OCI-LY1 (cell line): Measurements from ENCODE around the gene PDLIM5.
"Not testable (repeated sequence)": the region's sequence is repeated elsewhere in the genome, so short reads cannot be mapped to it uniquely, and the experiment has no call there.

Experiments
- H2AFZ ChIP-seq: fragments of 200-600 bp; sonication (generic), shearing (Covaris generic); 2 replicates; pipeline ENCODE4 v1.6.0; 2014; ENCODE audit warnings: antibody characterized with exemption, mild to moderate bottlenecking, low read length
- H3F3A ChIP-seq: fragments of 200-600 bp; sonication (generic), shearing (Covaris generic); 2 replicates; pipeline ENCODE4 v1.6.0; 2014; ENCODE audit warnings: mild to moderate bottlenecking, antibody characterized with exemption, low read length, moderate library complexity; ENCODE audit not compliant: insufficient read depth
- H3K27ac ChIP-seq: fragments of 200-600 bp; sonication (generic); 2 replicates; pipeline ENCODE4 v1.5.1; 2014; ENCODE audit warnings: low read length, mixed run types, mild to moderate bottlenecking, low read depth; ENCODE audit not compliant: poor library complexity, severe bottlenecking
- H3K27me3 ChIP-seq: fragments of 200-600 bp; sonication (generic); 2 replicates; pipeline ENCODE4 v1.6.0; 2014; ENCODE audit warnings: antibody characterized with exemption, mild to moderate bottlenecking, low read length, moderate library complexity; ENCODE audit not compliant: insufficient read depth
- H3K36me3 ChIP-seq: fragments of 200-600 bp; sonication (generic); 2 replicates; pipeline ENCODE4 v1.6.1; 2014; ENCODE audit warnings: mild to moderate bottlenecking, antibody characterized with exemption, low read length, moderate library complexity, mixed read lengths; ENCODE audit not compliant: insufficient read depth
- H3K4me1 ChIP-seq: fragments of 200-600 bp; sonication (generic); 2 replicates; pipeline ENCODE4 v1.5.1; 2014; ENCODE audit warnings: mild to moderate bottlenecking, low read length, moderate library complexity; ENCODE audit not compliant: insufficient read depth, severe bottlenecking
- H3K4me2 ChIP-seq: fragments of 200-600 bp; sonication (generic), shearing (Covaris generic); 2 replicates; pipeline ENCODE4 v1.6.1; 2014; ENCODE audit warnings: low read length
- H3K4me3 ChIP-seq: fragments of 200-600 bp; sonication (generic); 2 replicates; pipeline ENCODE4 v1.5.1; 2014; ENCODE audit warnings: low read length, low read depth, mild to moderate bottlenecking, mixed read lengths; ENCODE audit not compliant: poor library complexity, severe bottlenecking
- H3K79me2 ChIP-seq: fragments of 200-600 bp; shearing (Covaris generic); 2 replicates; pipeline ENCODE4 v1.6.1; 2016; ENCODE audit warnings: mixed run types, low read length, mixed read lengths; ENCODE audit not compliant: insufficient read depth
- H3K9ac ChIP-seq: fragments of 200-600 bp; sonication (generic), shearing (Covaris generic); 2 replicates; pipeline ENCODE4 v1.6.1; 2014; ENCODE audit warnings: mild to moderate bottlenecking, low read length, mixed read lengths
- H3K9me2 ChIP-seq: fragments of 200-600 bp; sonication (generic), shearing (Covaris generic); 2 replicates; pipeline ENCODE4 v1.6.1; 2014; ENCODE audit warnings: low read depth, mild to moderate bottlenecking, low read length, mixed read lengths
- H3K9me3 ChIP-seq: fragments of 200-600 bp; shearing (Covaris generic); 2 replicates; pipeline ENCODE4 v1.6.1; 2014; ENCODE audit warnings: low read length, mixed read lengths
- H4K20me1 ChIP-seq: fragments of 200-600 bp; sonication (generic), shearing (Covaris generic); 2 replicates; pipeline ENCODE4 v1.6.0; 2016; ENCODE audit warnings: mild to moderate bottlenecking, low read length; ENCODE audit not compliant: insufficient read depth
- CTCF ChIP-seq: fragments of 200-600 bp; sonication (generic), shearing (Covaris generic); IDR thresholded peaks from 2 replicates; pipeline ENCODE4 v1.5.1; 2017; ENCODE audit warnings: mild to moderate bottlenecking, antibody characterized with exemption, low read length, moderate library complexity, mixed read lengths
- EZH2 ChIP-seq: fragments of 200-600 bp; sonication (generic), shearing (Covaris generic); IDR thresholded peaks from 2 replicates; pipeline ENCODE4 v1.8.0; 2017; ENCODE audit warnings: borderline replicate concordance, mixed run types, mild to moderate bottlenecking, antibody characterized with exemption, low read length, moderate library complexity, mixed read lengths

PDLIM5 gene

DNA sequence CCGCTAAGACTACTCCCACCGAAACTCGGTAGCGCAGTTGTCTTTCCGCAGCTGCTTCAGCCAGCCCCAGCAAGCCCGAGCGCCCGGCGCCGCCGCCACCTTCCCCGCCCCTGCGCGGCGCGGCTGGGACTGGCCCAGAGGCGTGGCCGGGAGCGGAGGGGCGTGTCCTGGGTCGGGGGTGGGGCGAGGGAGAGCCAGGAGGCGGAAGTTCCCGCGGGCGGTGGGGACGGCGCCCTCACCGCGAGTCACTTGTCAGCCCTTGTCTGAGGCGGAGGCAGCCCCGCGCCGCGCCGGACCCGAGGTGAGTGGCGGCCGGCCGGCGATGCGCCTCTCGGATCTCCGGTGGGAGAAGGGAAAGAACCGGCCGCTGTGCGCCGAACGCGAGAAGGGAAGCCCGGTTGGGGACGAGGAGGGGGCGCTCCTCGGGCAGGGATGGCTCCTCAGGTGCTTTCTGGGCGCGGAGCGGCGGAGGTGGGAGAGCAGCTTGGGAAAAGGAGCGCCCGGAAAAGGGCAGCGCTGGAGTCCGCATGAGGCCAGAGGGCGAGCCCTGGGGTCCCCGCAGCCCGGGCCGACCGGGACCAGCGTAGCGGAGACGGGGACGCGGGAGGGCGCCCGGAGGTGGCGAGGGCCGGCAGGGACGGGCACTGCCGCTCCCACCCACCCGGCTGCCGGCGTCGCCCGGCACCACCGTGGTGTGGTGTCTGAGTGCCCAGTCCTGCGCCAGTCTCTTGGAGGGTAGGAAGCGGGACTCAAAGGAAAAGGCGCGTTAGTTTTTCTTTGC lies at the start of gene PDLIM5:
TSS of gene PDLIM5 (plus strand) at position 248 of the 781 bp plus-strand sequence. CDS start 3,347 bp downstream, outside the sequence.
- TF ChIP-seq CTCF (peak; percentile 21), EZH2 (no peak)
- H4K20me1 ChIP-seq, result no peaks in the 10 kb centered on the region
- no peaks in the 10 kb centered on the region for H3K9me3 ChIP-seq
- H3K4me1 ChIP-seq, result peaks cover 24% of the 10 kb centered on the region
- no peaks in the 10 kb centered on the region for H3F3A ChIP-seq
- H3K27ac ChIP-seq, result no peak within 1 kb of the TSS
- peak within 1 kb of the TSS; percentile 91 for H2AFZ ChIP-seq
- peak within 1 kb of the TSS; percentile 76 for H3K4me2 ChIP-seq
- peak within 1 kb of the TSS; percentile 77 for H3K9ac ChIP-seq
- H3K79me2 ChIP-seq, result no peaks in the 10 kb centered on the region
- H3K36me3 ChIP-seq, result peaks cover 11% of the 10 kb centered on the region; the same call in 1 of the 2 replicates
- H3K4me3 ChIP-seq, result peak within 1 kb of the TSS; percentile 83
- no peaks in the 10 kb centered on the region for H3K27me3 ChIP-seq
- H3K9me2 ChIP-seq, result no peaks in the 10 kb centered on the region

GRCh38 chr4:94402439-94402838 lies 49.3 kb upstream of the PDLIM5 start:
- H3K27me3 ChIP-seq, H3K4me2 ChIP-seq, H2AFZ ChIP-seq, H3K9me2 ChIP-seq, H3K9ac ChIP-seq, H3K27ac ChIP-seq, H3K9me3 ChIP-seq, H3K36me3 ChIP-seq, H4K20me1 ChIP-seq, H3K4me3 ChIP-seq, H3K79me2 ChIP-seq, H3F3A ChIP-seq, H3K4me1 ChIP-seq: not testable (repeated sequence)

DNA sequence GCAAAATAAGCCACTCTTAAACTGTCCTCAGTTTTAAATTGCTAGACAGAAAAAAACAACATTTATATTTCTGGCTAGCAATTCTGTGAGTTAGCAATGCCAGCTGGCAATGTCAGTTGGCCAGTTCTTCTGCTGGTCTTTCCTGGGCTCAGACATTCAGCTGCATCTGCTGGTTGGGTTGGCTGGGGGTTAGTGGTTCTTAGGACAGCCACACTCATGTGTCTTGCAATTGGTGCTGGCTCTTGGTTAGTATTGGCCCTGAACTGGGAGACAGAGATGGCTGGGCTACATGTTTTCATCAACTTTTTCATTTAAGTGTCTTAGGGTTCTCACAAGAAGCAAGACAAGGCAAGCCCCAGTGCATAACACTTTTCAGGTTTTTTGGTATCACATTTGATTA lies 48.0 kb upstream of the PDLIM5 start:
- no peak overlapping the region for H3K27ac ChIP-seq
- no peak overlapping the region for H3K4me3 ChIP-seq
- no peak for TF ChIP-seq EZH2
- no peaks in the 10 kb centered on the region for H3F3A ChIP-seq
- H3K4me1 ChIP-seq, result no peaks in the 10 kb centered on the region
- no peak overlapping the region for H3K4me2 ChIP-seq
- no peaks in the 10 kb centered on the region; the same call in 1 of the 2 replicates for H3K79me2 ChIP-seq
- H3K9me2 ChIP-seq, result no peaks in the 10 kb centered on the region
- no peaks in the 10 kb centered on the region for H4K20me1 ChIP-seq
- H3K9me3 ChIP-seq, result no peaks in the 10 kb centered on the region
- H3K27me3 ChIP-seq, result no peaks in the 10 kb centered on the region
- H3K36me3 ChIP-seq, result no peaks in the 10 kb centered on the region
- H3K9ac ChIP-seq, result no peak overlapping the region
- H2AFZ ChIP-seq, result no peak overlapping the region

- H3K79me2 ChIP-seq, result no peaks in the 10 kb centered on the region
- no peaks in the 10 kb centered on the region for H3K9me2 ChIP-seq
- H3K27me3 ChIP-seq, result no peaks in the 10 kb centered on the region
- no peaks in the 10 kb centered on the region for H3K9me3 ChIP-seq
- H3F3A ChIP-seq, result no peaks in the 10 kb centered on the region
- no peak overlapping the region for H3K4me2 ChIP-seq
- no peaks in the 10 kb centered on the region for H3K4me1 ChIP-seq
- H3K36me3 ChIP-seq, result no peaks in the 10 kb centered on the region
- H3K9ac ChIP-seq, result no peak overlapping the region
- H3K27ac ChIP-seq, result no peak overlapping the region
- H3K4me3 ChIP-seq, result no peak overlapping the region
- TF ChIP-seq CTCF, result peak; percentile 83
- no peak for TF ChIP-seq EZH2
- H4K20me1 ChIP-seq, result no peaks in the 10 kb centered on the region
- H2AFZ ChIP-seq, result no peak overlapping the region
Measured at GRCh38 chr4:94406668-94407437, 44.9 kb upstream of the PDLIM5 start.
